ENCODE measurements around the gene CAMK1D. TPM values are rescaled to one million over a fixed set of nuclear protein-coding genes. Genes with fewer than 3 reads are reported as not detected.
"Not testable (repeated sequence)": the region's sequence is repeated elsewhere in the genome, so short reads cannot be mapped to it uniquely, and the experiment has no call there.

Gene CAMK1D
- total RNA-seq, 1 donor from 2014 or later = 16.5 TPM

DNA sequence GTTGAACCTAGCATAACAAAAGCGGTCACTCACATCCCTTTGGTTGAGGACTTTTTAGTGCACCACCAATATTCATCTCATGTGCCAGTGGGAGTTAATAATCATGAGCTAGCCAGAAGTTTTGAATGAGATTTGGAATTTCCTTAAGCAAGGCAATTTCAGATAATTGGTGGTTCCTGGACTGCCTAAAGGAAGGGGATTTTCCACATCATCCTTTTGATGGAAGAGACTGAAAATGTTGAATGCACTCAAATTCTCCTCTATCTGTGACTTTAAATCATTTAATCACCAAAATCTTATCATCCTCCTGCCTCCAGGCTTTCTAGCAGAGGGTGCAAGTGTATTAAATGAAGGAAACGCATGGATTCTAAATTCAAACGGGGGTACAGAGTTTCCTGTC lies 391.5 kb downstream of the CAMK1D start:
- DNase-seq (ENCODE audit: low spot score) = no peak

- DNase-seq (ENCODE audit: low spot score) = no peak
Measured at GRCh38 chr10:12741360-12741804, 392.0 kb downstream of the CAMK1D start.

DNA sequence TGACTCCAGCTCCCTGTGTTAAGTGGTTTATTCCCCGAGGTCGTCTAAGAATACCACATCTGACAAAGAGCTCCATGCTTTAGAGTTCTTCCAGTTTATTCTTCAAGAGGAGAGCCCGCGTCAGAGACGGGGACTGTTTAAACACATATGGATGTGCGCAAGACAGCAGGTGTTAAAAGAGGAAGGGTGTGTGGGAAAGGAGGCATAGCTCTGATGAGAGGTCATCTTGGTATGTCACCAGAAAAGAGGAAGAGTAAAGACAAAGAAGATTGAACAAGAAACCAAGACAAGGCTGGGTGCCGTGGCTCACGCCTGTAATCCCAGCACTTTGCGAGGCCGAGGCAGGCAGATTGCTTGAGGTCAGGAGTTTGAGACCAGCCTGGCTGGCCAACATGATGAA lies 393.4 kb downstream of the CAMK1D start:
- DNase-seq (ENCODE audit: low spot score) = no peak

- not testable (repeated sequence) for DNase-seq (ENCODE audit: low spot score)
Measured at GRCh38 chr10:12743466-12743865, 394.1 kb downstream of the CAMK1D start.

DNA sequence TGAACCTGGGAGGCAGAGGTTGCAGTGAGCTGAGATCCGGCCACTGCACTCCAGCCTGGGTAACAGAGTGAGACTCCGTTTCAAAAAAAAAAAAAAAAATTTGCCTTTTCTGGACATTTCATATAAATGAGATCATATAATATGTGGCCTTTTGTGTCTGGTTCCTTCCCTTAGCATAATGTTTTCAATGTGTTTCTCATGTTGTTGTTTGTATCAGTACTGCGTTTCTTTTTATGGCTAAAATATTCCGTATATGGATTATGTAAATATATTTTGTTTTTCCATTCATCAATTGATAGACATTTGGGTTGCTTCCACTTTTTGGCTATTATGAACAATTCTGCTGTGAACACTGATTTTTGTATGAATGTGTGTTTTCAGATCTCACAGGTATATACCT lies 394.6 kb downstream of the CAMK1D start:
- no peak for DNase-seq (ENCODE audit: low spot score)

- DNase-seq (ENCODE audit: low spot score) = no peak
Measured at GRCh38 chr10:12748186-12748585, 398.8 kb downstream of the CAMK1D start.

GRCh38 chr10:12749760-12750478 lies 400.6 kb downstream of the CAMK1D start:
- DNase-seq (ENCODE audit: low spot score) = no peak

GRCh38 chr10:12750526-12751201 lies 401.3 kb downstream of the CAMK1D start:
- no peak for DNase-seq (ENCODE audit: low spot score)

DNA sequence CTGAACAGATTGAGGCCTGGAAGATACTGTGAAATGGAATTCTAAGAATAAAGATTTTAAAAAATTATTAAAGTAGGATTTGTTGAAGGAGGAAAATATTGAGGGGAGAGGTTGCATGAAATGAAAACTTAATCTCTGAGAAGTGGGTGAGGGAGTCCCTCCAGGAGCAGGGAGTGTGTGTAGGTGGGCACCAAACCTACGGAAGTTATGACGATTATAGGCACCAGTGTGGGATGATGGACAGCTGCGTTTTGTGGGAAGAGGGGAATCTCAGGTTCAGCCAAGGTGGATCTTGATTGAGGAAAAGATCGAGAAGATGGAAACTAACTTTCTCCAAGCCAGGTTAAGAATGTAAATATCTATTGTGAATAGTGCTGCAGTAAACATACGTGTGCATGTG lies 405.7 kb downstream of the CAMK1D start:
- no peak for DNase-seq (ENCODE audit: low spot score)

- no peak for DNase-seq (ENCODE audit: low spot score)
Measured at GRCh38 chr10:12757351-12757750, 408.0 kb downstream of the CAMK1D start.

DNA sequence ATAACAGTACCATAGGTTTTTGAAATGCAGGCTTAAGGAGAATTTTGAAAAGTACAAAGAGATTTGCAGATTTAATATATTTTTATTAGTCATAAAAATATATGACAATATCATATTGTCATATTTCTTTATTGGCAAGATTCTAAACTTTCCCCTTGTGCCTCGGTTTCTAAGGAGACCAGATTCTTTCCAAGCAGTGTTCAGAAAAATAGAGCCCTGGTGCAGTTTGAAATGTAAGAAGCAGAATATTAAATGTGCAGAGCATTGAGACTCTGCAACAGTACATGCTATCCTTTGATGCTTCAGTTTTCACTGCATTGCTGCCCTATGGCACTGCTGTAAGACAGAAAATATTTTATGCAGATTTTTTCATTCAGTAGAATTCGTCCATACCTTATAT lies 408.9 kb downstream of the CAMK1D start:
- DNase-seq (ENCODE audit: low spot score) = no peak

DNA sequence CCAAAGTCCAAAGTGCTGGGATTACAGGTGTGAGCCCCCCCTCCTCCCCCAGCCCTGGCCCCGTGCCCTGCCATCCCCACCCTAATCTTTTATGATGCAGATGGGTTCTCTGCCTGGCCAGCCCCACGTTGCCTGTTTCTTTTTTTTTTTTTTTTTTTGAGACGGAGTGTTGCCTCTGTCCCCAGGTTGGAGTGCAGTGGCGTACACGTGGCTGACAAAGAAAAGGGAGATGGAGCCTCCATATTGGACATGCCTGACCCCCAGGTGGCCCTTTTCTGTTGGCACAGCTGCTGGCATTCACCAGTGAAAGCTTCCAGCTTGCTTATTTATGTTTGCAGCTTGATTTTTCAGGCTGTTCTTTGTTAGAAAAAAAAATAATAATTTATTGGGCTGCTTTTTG lies 416.9 kb downstream of the CAMK1D start:
- DNase-seq (ENCODE audit: low spot score) = no peak

DNA sequence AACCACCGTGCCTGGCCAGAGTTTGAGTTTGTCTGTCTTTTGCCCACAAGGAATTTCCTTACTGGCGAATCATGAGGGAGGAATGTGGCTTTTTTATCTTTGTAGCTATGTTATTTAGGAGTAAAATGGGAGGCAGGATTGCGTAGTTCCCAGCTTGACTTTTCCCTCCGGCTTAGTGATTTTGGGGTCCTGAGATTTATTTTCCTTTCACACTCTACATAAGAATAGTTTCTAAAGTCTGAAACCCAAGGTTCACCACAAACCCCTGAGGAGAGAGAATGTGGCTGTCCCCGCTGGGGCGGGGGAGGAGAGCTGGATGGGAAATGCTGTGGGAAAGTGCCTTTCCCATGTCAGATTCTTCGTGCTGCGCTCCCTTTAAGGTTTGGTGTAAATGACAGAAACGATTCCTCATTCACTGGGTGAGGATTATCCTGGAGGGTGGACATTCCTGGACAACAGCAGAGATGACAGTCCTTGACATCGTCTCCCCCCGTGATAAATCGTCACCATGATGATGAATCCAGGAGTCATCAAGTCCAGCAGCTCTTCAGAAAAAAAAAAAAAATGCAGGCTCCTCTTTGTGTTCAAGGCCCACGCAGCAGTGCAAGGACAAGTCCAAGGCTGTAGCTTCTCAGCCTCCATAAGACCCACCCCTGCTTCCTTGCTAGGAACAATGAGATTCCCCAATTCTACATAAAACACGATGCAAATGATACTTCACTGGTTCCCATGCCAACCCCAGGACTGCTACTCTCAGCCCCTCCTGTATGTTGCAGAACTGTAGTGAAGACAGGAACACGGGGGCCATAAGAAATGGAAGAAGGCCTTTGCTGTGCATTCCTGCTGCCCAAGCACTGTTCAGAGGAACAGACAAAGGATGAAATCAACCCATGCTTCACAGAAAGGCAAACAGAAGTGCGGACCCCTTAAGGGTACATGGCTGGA lies 419.1 kb downstream of the CAMK1D start:
- DNase-seq (ENCODE audit: low spot score) = no peak

GRCh38 chr10:12769323-12770044 lies 420.1 kb downstream of the CAMK1D start:
- no peak for DNase-seq (ENCODE audit: low spot score)

GRCh38 chr10:12771981-12772760 lies 422.8 kb downstream of the CAMK1D start:
- no peak for DNase-seq (ENCODE audit: low spot score)

GRCh38 chr10:12772797-12773587 lies 423.6 kb downstream of the CAMK1D start:
- DNase-seq (ENCODE audit: low spot score) = no peak

GRCh38 chr10:12774204-12774894 lies 425.0 kb downstream of the CAMK1D start:
- no peak for DNase-seq (ENCODE audit: low spot score)

DNA sequence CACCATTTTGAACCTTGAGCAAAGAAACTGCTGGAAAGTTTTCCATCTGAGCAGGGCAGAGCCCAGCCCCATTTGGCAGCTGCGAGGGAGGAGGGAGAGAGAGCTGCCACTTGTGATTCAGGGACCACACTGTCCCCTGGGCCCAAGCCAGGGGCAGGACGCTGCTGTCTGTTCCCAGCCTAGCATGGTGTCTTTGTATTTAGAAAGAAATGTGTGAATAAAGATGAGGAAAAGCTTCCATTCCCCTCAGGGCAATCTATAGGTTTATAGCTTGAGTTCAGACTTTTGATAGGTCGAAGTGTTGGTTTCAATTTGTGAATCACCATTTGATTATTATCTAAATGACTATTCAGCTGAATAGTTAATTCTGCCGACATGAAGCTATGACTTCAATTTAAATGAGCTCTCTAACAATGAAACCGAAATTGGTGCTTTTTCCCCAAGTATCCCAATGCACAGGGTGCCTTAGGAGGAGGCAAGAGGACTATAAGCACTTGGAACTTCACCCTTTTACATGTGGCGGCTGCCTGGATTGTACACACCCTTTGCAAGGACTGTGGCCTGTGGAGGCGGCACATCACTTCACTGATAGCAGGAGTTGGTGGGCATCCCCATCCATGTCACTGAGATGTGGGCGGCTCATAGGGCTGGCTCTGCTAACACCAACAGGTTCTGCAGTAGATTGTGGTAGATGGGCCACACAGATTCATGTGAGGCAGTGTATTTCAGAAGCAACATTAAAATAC lies 428.7 kb downstream of the CAMK1D start:
- DNase-seq (ENCODE audit: low spot score) = no peak
